ENCODE measurements around the gene NTF3. TPM values are rescaled to one million over a fixed set of nuclear protein-coding genes. Genes with fewer than 3 reads are reported as not detected.

NTF3 gene
- total and polyA plus RNA-seq, 2 donors (not counting 1 experiment from before 2014, with no cell fraction given): not detected

DNA sequence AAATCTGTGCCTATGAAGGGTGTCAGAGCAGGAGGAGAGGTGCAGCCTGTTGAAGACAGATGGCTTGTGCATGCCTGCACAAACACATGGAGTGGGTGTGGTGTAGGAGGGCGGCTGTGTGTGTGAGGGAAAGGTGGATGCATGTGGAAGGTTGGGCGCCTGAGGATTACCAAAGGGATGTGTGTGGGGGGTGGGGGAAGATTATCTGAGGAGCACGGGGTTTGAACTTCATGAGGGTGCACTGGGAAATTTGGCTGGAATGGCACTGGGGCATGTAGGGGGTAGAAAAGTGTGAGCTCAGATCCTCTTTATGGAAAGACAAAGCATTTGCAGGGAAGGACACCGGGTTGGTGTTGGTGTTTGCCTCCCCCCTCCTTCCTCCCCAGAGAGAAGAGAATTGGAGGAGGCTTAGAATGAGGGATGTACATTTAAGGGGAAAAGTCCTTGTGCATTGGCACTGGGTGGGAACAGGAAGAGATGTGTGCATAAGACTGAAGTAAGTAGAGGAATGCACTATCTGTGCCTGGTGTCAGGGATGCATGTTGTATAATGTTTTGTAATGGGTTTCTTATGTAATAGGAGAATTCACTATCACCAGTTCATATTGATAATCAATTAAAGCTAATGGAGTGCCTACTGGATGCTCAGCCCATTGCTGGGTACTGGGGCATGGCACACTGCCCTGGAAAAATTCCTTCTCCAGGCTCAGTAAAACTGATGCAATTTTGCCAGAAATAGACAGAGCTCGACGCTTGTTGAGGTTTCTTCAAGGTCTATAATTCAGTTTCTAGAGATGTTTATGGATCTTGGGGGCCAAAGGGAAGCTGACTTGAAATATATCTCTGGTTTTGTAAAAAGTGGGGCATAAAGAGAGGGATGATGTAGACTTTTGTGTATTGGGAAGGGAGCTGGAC lies 3.0 kb downstream of the NTF3 start:
- Histone ChIP-seq H2AFZ (ENCODE audit: insufficient read depth, low read depth, low read length, poor library complexity, severe bottlenecking) (no peak overlapping the region), H4K20me1 (ENCODE audit: control insufficient read depth, insufficient read depth, low read length, poor library complexity, severe bottlenecking) (no peaks in the 10 kb centered on the region), H3K9me3 (ENCODE audit: control extremely low read depth in 1 of 3, control insufficient read depth in 2 of 3, insufficient read depth in 1 of 3, low read length in 2 of 3) (peaks cover 0 to 8% (median 0%) of the 10 kb centered on the region in 3 donors), H3K27ac (ENCODE audit: low read length in 2 of 2) (no peak overlapping the region), H3K4me1 (ENCODE audit: control insufficient read depth in 2 of 2, insufficient read depth in 2 of 2, low read length in 2 of 2) (peaks cover 31 to 40% of the 10 kb centered on the region in 2 donors), H3K36me3 (replicated peaks in 1 of 2; ENCODE audit: control extremely low read depth in 1 of 2, control insufficient read depth in 1 of 2, extremely low read depth in 1 of 2, insufficient read depth in 2 of 2, low read length in 1 of 2) (no peaks in the 10 kb centered on the region), H3K4me2 (replicated peaks; ENCODE audit: low read depth, low read length, poor library complexity, severe bottlenecking) (no peak overlapping the region), H3K79me2 (ENCODE audit: control insufficient read depth, insufficient read depth, low read length) (no peaks in the 10 kb centered on the region), H3K9ac (ENCODE audit: low read length) (no peak overlapping the region), H3K27me3 (replicated peaks in 1 of 4; ENCODE audit: control extremely low read depth in 1 of 4, control insufficient read depth in 3 of 4, insufficient read depth in 4 of 4, low read length in 3 of 4) (peaks cover 0 to 54% (median 40%) of the 10 kb centered on the region in 4 experiments), H3K4me3 (ENCODE audit: control extremely low read depth in 1 of 5, extremely low read depth in 1 of 5, insufficient read depth in 1 of 5, low read depth in 2 of 5, low read length in 4 of 5) (no peak overlapping the region)
- WGBS (ENCODE audit: insufficient coverage): 77% methylated on average over 5 of the region's 6 CpGs
- Mint-ChIP-seq H3K4me3 (no peak overlapping the region), H3K9me3 (ENCODE audit: insufficient read depth) (no peaks in the 10 kb centered on the region), H3K4me1 (peaks cover 20% of the 10 kb centered on the region), H3K27ac (no peak overlapping the region), H3K27me3 (peaks cover 30% of the 10 kb centered on the region)
- intact Hi-C loops (cut with micrococcal nuclease): no loop called here
- no peak for TF ChIP-seq EZH2 (IDR thresholded peaks at IDR 0.05; ENCODE audit: borderline replicate concordance, insufficient read depth, low read depth, low read length, poor library complexity, severe bottlenecking)
- TF ChIP-seq, protein P1, sequence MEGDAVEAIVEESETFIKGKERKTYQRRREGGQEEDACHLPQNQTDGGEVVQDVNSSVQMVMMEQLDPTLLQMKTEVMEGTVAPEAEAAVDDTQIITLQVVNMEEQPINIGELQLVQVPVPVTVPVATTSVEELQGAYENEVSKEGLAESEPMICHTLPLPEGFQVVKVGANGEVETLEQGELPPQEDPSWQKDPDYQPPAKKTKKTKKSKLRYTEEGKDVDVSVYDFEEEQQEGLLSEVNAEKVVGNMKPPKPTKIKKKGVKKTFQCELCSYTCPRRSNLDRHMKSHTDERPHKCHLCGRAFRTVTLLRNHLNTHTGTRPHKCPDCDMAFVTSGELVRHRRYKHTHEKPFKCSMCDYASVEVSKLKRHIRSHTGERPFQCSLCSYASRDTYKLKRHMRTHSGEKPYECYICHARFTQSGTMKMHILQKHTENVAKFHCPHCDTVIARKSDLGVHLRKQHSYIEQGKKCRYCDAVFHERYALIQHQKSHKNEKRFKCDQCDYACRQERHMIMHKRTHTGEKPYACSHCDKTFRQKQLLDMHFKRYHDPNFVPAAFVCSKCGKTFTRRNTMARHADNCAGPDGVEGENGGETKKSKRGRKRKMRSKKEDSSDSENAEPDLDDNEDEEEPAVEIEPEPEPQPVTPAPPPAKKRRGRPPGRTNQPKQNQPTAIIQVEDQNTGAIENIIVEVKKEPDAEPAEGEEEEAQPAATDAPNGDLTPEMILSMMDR (IDR thresholded peaks at IDR 0.05): no peak
- DNase-seq (no peak), ATAC-seq (ENCODE audit: low read depth) (no peak)
- POLR2A ChIA-PET: no interaction called here
- CTCF ChIA-PET: no interaction called here

DNA sequence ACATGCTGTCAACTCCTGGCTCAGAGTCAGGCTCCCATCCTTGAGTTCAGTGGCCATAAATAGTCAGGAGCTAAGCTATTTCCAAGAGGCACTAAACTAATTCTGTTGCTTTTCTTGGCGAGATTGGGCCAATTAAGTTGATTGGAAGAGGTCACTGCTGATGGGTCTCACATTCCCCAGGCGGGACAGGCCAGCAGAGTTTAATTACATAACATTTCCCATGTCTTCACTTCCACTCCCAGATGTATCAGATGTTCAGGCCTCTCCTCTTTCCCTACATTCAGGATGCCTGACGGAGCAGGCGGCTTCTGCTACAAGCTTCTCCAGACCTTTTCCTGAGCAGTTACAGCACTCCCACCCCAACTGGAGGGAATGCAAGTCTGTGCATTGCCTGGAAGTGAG lies 5.3 kb downstream of the NTF3 start:
- H2AFZ ChIP-seq (ENCODE audit: insufficient read depth, low read depth, low read length, poor library complexity, severe bottlenecking): no peak overlapping the region
- Mint-ChIP-seq H3K4me1 (peaks cover 26% of the 10 kb centered on the region), H3K9me3 (ENCODE audit: insufficient read depth) (no peaks in the 10 kb centered on the region), H3K27ac (no peak overlapping the region), H3K27me3 (peaks cover 24% of the 10 kb centered on the region), H3K4me3 (no peak overlapping the region)
- no peaks in the 10 kb centered on the region for H3K79me2 ChIP-seq (ENCODE audit: control insufficient read depth, insufficient read depth, low read length)
- H3K9me3 ChIP-seq (ENCODE audit: control extremely low read depth in 1 of 3, control insufficient read depth in 2 of 3, insufficient read depth in 1 of 3, low read length in 2 of 3): peaks cover 0 to 8% (median 0%) of the 10 kb centered on the region in 3 donors
- no peak overlapping the region for H3K9ac ChIP-seq (ENCODE audit: low read length)
- no peaks in the 10 kb centered on the region for H3K36me3 ChIP-seq (replicated peaks in 1 of 2; ENCODE audit: control extremely low read depth in 1 of 2, control insufficient read depth in 1 of 2, extremely low read depth in 1 of 2, insufficient read depth in 2 of 2, low read length in 1 of 2)
- intact Hi-C loops (cut with micrococcal nuclease): no loop called here
- no peak overlapping the region for H3K4me2 ChIP-seq (replicated peaks; ENCODE audit: low read depth, low read length, poor library complexity, severe bottlenecking)
- no peak overlapping the region for H3K27ac ChIP-seq (ENCODE audit: low read length in 2 of 2)
- ChIA-PET CTCF (no interaction called here), POLR2A (no interaction called here)
- no peak for ATAC-seq (ENCODE audit: low read depth)
- peaks cover 0 to 37% (median 28%) of the 10 kb centered on the region in 4 experiments for H3K27me3 ChIP-seq (replicated peaks in 1 of 4; ENCODE audit: control extremely low read depth in 1 of 4, control insufficient read depth in 3 of 4, insufficient read depth in 4 of 4, low read length in 3 of 4)
- no peak for DNase-seq
- H4K20me1 ChIP-seq (ENCODE audit: control insufficient read depth, insufficient read depth, low read length, poor library complexity, severe bottlenecking): no peaks in the 10 kb centered on the region
- H3K4me1 ChIP-seq (ENCODE audit: control insufficient read depth in 2 of 2, insufficient read depth in 2 of 2, low read length in 2 of 2): peaks cover 36 to 44% of the 10 kb centered on the region in 2 donors
- TF ChIP-seq, protein P1 (IDR thresholded peaks at IDR 0.05): no peak
- no peak for TF ChIP-seq EZH2 (IDR thresholded peaks at IDR 0.05; ENCODE audit: borderline replicate concordance, insufficient read depth, low read depth, low read length, poor library complexity, severe bottlenecking)
- H3K4me3 ChIP-seq (ENCODE audit: control extremely low read depth in 1 of 5, extremely low read depth in 1 of 5, insufficient read depth in 1 of 5, low read depth in 2 of 5, low read length in 4 of 5): no peak overlapping the region
- 100% methylated on average over 3 of the region's 4 CpGs for WGBS (ENCODE audit: insufficient coverage)

Data from B cell (primary cell).